Measurements from ENCODE around the gene PIR.

DNA sequence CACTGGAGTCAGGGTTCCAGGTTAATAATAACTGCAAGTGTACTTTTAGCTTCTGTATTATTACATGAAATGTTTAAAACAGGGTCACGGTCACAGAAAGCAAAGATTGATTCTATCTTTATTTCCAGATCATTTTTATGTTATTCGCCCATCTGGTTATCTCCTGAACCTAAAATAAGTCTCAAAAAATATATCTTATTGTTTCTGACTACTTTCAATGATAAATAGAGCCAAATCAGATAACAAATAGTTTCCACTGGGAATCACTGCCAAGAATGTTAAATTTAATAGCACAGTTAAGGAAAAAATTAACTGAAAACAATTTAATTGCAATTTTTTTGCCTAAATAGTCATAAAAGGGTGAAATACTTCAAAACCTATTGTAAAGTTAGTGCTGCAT lies 91.8 kb downstream of the PIR start:
- no peak for TF ChIP-seq EZH2 (IDR thresholded peaks at IDR 0.05; ENCODE audit: borderline replicate concordance, insufficient read depth, low read depth, low read length, poor library complexity, severe bottlenecking)
- TF ChIP-seq, protein P1, sequence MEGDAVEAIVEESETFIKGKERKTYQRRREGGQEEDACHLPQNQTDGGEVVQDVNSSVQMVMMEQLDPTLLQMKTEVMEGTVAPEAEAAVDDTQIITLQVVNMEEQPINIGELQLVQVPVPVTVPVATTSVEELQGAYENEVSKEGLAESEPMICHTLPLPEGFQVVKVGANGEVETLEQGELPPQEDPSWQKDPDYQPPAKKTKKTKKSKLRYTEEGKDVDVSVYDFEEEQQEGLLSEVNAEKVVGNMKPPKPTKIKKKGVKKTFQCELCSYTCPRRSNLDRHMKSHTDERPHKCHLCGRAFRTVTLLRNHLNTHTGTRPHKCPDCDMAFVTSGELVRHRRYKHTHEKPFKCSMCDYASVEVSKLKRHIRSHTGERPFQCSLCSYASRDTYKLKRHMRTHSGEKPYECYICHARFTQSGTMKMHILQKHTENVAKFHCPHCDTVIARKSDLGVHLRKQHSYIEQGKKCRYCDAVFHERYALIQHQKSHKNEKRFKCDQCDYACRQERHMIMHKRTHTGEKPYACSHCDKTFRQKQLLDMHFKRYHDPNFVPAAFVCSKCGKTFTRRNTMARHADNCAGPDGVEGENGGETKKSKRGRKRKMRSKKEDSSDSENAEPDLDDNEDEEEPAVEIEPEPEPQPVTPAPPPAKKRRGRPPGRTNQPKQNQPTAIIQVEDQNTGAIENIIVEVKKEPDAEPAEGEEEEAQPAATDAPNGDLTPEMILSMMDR (IDR thresholded peaks at IDR 0.05): no peak
